GM23248 (cell line): ENCODE data around the gene PSMD13. TPM values are rescaled to one million over a fixed set of nuclear protein-coding genes. Genes with fewer than 3 reads are reported as not detected.

ENCODE experiments used
- DNase-seq: peaks from one replicate; pipeline ENCODE4 v3.0.0-alpha.2; 2015
- H2AFZ ChIP-seq: fragments of 200-600 bp; sonication (generic); 2 replicates; pipeline ENCODE4 v1.6.1; 2016; ENCODE audit warnings: antibody characterized with exemption
- H3F3A ChIP-seq: fragments of 200-600 bp; sonication (generic); 2 replicates; pipeline ENCODE4 v1.6.1; 2016; ENCODE audit warnings: mild to moderate bottlenecking, antibody characterized with exemption, mixed run types; ENCODE audit not compliant: insufficient read depth
- H3K27ac ChIP-seq: fragments of 200-600 bp; sonication (generic); 2 replicates; pipeline ENCODE4 v1.5.1; 2016; ENCODE audit warnings: mild to moderate bottlenecking
- H3K27me3 ChIP-seq: fragments of 200-600 bp; sonication (generic); replicated peaks from 2 replicates; pipeline ENCODE4 v1.6.1; 2016; ENCODE audit warnings: mild to moderate bottlenecking; ENCODE audit not compliant: insufficient read depth
- H3K36me3 ChIP-seq: fragments of 200-600 bp; sonication (generic); 2 replicates; pipeline ENCODE4 v1.6.1; 2016; ENCODE audit warnings: low read depth, mild to moderate bottlenecking
- H3K4me1 ChIP-seq: fragments of 200-600 bp; sonication (generic); 2 replicates; pipeline ENCODE4 v1.6.1; 2016; ENCODE audit warnings: mild to moderate bottlenecking; ENCODE audit not compliant: insufficient read depth
- H3K4me2 ChIP-seq: fragments of 200-600 bp; sonication (generic); one replicate; pipeline ENCODE4 v1.6.1; 2016; ENCODE audit warnings: mild to moderate bottlenecking; ENCODE audit not compliant: unreplicated experiment
- H3K4me3 ChIP-seq: fragments of 200-600 bp; sonication (generic); 2 replicates; pipeline ENCODE4 v1.5.1; 2016; ENCODE audit warnings: mild to moderate bottlenecking
- H3K79me2 ChIP-seq: fragments of 200-600 bp; sonication (generic); 2 replicates; pipeline ENCODE4 v1.6.1; 2016; ENCODE audit warnings: mild to moderate bottlenecking; ENCODE audit not compliant: insufficient read depth
- H3K9ac ChIP-seq: fragments of 200-600 bp; sonication (generic); 2 replicates; pipeline ENCODE4 v1.6.1; 2016; ENCODE audit warnings: mild to moderate bottlenecking
- H3K9me2 ChIP-seq: fragments of 200-600 bp; sonication (generic); 2 replicates; pipeline ENCODE4 v1.6.1; 2016; ENCODE audit warnings: mixed run types, mild to moderate bottlenecking, moderate library complexity; ENCODE audit not compliant: insufficient read depth
- H3K9me3 ChIP-seq: fragments of 200-600 bp; sonication (generic); one replicate; pipeline ENCODE4 v1.6.1; 2017; ENCODE audit warnings: low read depth
- H4K20me1 ChIP-seq: fragments of 200-600 bp; sonication (generic); 2 replicates; pipeline ENCODE4 v1.6.0; 2016; ENCODE audit not compliant: insufficient read depth
- EZH2 ChIP-seq: fragments of 200-600 bp; sonication (generic); IDR thresholded peaks from 2 replicates; pipeline ENCODE4 v1.6.1; 2018; ENCODE audit warnings: antibody characterized with exemption, mild to moderate bottlenecking; ENCODE audit not compliant: insufficient read depth, poor library complexity, severe bottlenecking
- EZH2phosphoT487 ChIP-seq: fragments of 200-600 bp; sonication (generic); IDR thresholded peaks from 2 replicates; pipeline ENCODE4 v1.6.1; 2018; ENCODE audit warnings: antibody characterized with exemption, moderate library complexity, mild to moderate bottlenecking, low read depth; ENCODE audit not compliant: insufficient read depth
- WGBS, 2 experiments: methylation state at CpG; one replicate each; pipeline ENCODE4 v1.1.6; 2015 to 2017; ENCODE audit warnings: low lambda C conversion rate in 2 of 2, low coverage in 1 of 2; ENCODE audit errors: missing lambda C conversion rate in 2 of 2; 5-methylcytosine and 5-hydroxymethylcytosine counted together
- in situ Hi-C: fragments of 300-500 bp; cut with MboI; formaldehyde crosslinking; loops from 2 replicates; pipeline ENCODE4 v1.15.0; 2020
- polyA plus RNA-seq: library from polyadenylated mRNA; unstranded; fragments of >200 nt; fragmentation: Nextera tagmentation; extraction: Ambion mirVana; gene quantifications from 2 replicates; pipeline ENCODE4 v1.2.1, GENCODE V29; 2016
- total RNA-seq: library from RNA; depleted of rRNA; stranded (reverse); fragments of >200 nt; shearing (Covaris generic); gene quantifications from 2 replicates; pipeline ENCODE4 v1.2.3, GENCODE V29; 2014

The PSMD13 gene
- total and polyA plus RNA-seq, 2 experiments from 2014 or later = 145 to 188 TPM

GRCh38 chr11:280706-281485, 44.1 kb downstream of the PSMD13 start:
- H3F3A ChIP-seq = no peaks in the 10 kb centered on the region
- no peak overlapping the region for H3K4me2 ChIP-seq
- H3K4me1 ChIP-seq = no peaks in the 10 kb centered on the region
- no peaks in the 10 kb centered on the region for H3K79me2 ChIP-seq
- H3K9me3 ChIP-seq = no peaks in the 10 kb centered on the region
- no peaks in the 10 kb centered on the region for H3K9me2 ChIP-seq
- in situ Hi-C loops = no loop called here
- H3K4me3 ChIP-seq = no peak overlapping the region
- no peak overlapping the region for H3K9ac ChIP-seq
- H3K27ac ChIP-seq = no peak overlapping the region
- no peaks in the 10 kb centered on the region for H3K36me3 ChIP-seq
- 8 to 9% methylated on average over 76 of the region's 79 CpGs for WGBS, 2 experiments
- H2AFZ ChIP-seq = no peak overlapping the region
- DNase-seq = peak; percentile 20
- H4K20me1 ChIP-seq = no peaks in the 10 kb centered on the region
- TF ChIP-seq EZH2 = peak; percentile 78
- TF ChIP-seq EZH2phosphoT487 = 0 out of 2 replicates have a peak, but pooled peaks have one; percentile 34
- peaks cover 63% of the 10 kb centered on the region for H3K27me3 ChIP-seq

GRCh38 chr11:281486-282161, 44.8 kb downstream of the PSMD13 start:
- Histone ChIP-seq H3K27ac (no peak overlapping the region), H3F3A (no peaks in the 10 kb centered on the region), H3K27me3 (peaks cover 59% of the 10 kb centered on the region), H3K4me1 (no peaks in the 10 kb centered on the region), H3K4me2 (no peak overlapping the region), H3K9me3 (no peaks in the 10 kb centered on the region), H3K36me3 (no peaks in the 10 kb centered on the region), H3K9me2 (no peaks in the 10 kb centered on the region), H2AFZ (no peak overlapping the region), H4K20me1 (no peaks in the 10 kb centered on the region), H3K79me2 (no peaks in the 10 kb centered on the region), H3K9ac (no peak overlapping the region), H3K4me3 (no peak overlapping the region)
- in situ Hi-C loops = no loop called here
- no peak for DNase-seq
- TF ChIP-seq EZH2phosphoT487 = no peak
- no peak for TF ChIP-seq EZH2
- WGBS, 2 experiments = 52 to 54% methylated on average over 26 of the region's 26 CpGs

- no peaks in the 10 kb centered on the region for H3K36me3 ChIP-seq
- H4K20me1 ChIP-seq = no peaks in the 10 kb centered on the region
- H3K4me2 ChIP-seq = no peak overlapping the region
- H3K9ac ChIP-seq = no peak overlapping the region
- in situ Hi-C loops = no loop called here
- no peak for DNase-seq
- H2AFZ ChIP-seq = no peak overlapping the region
- no peaks in the 10 kb centered on the region for H3K79me2 ChIP-seq
- H3K27ac ChIP-seq = no peak overlapping the region
- no peaks in the 10 kb centered on the region for H3F3A ChIP-seq
- WGBS, 2 experiments = 28 to 31% methylated on average over 4 of the region's 4 CpGs
- H3K4me3 ChIP-seq = no peak overlapping the region
- H3K9me2 ChIP-seq = no peaks in the 10 kb centered on the region
- no peaks in the 10 kb centered on the region for H3K9me3 ChIP-seq
- no peaks in the 10 kb centered on the region for H3K4me1 ChIP-seq
- peaks cover 59% of the 10 kb centered on the region for H3K27me3 ChIP-seq
- no peak for TF ChIP-seq EZH2phosphoT487
- TF ChIP-seq EZH2 = no peak
Measured at GRCh38 chr11:282171-282570, 45.4 kb downstream of the PSMD13 start.

DNA sequence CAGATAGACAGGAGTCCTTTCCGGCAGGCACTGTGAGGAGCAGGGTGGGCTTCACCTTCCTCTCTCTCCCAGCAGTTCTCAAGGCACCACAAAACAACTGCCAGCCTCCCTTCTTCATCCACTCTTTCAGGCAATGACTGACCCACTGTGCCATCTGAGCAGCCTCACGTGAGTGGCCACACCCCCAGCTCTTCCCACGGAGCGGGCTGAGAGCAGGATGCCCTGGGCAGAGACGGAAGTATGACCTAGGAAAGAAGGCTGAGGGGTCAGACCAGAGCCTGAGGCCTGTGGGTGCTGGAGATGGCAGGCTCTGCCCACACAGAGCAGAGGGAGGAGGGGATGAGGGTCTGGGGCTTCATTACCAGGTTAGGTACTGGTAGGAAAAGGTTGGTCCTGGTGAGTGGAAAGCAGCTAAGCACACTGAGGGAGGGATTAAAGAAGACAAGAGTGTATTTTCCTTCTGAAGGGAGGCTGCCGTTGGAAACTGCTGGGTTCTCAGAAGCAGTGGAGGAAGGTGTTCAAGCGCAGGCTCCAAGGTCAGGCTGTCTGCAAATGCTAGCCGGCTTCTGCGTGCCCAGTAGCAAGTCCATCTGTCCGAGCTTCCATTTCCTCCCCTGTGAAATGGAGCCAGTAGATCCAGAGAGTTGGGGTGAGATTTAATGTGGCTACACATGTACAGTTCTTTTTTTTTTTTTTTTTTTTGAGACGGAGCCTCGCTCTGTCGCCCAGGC, 46.0 kb downstream of the PSMD13 start:
- Histone ChIP-seq H3K4me1 (no peaks in the 10 kb centered on the region), H2AFZ (no peak overlapping the region), H3K27me3 (peaks cover 56% of the 10 kb centered on the region), H3K9me2 (no peaks in the 10 kb centered on the region), H4K20me1 (no peaks in the 10 kb centered on the region), H3K4me2 (no peak overlapping the region), H3K9ac (no peak overlapping the region), H3K79me2 (no peaks in the 10 kb centered on the region), H3K27ac (no peak overlapping the region), H3F3A (no peaks in the 10 kb centered on the region), H3K9me3 (no peaks in the 10 kb centered on the region), H3K4me3 (no peak overlapping the region), H3K36me3 (no peaks in the 10 kb centered on the region)
- in situ Hi-C loops = no loop called here
- WGBS, 2 experiments = 39 to 46% methylated on average over 10 to 13 of the region's 13 CpGs
- DNase-seq = no peak
- no peak for TF ChIP-seq EZH2
- no peak for TF ChIP-seq EZH2phosphoT487
